ENCODE results near the gene PRSS8. TPM values are rescaled to one million over a fixed set of nuclear protein-coding genes. Genes with fewer than 3 reads are reported as not detected.

The PRSS8 gene
- total RNA-seq, 1 experiment from 2014 or later: 32.6 TPM

- CTCF ChIA-PET: interaction anchor here (0.7 to 0.8 kb wide), 2 partner anchors 9 to 55 kb away, joined by 3 to 5 read pairs; no protein-coding TSS in a partner anchor
- no peaks in the 10 kb centered on the region for H3K27me3 Mint-ChIP-seq (ENCODE audit: insufficient read depth, unreplicated experiment)
- peaks cover 22% of the 10 kb centered on the region for H3K36me3 Mint-ChIP-seq (ENCODE audit: insufficient read depth, unreplicated experiment)
- intact Hi-C loops (cut with micrococcal nuclease): no loop called here
- no peak for DNase-seq (ENCODE audit: unreplicated experiment)
- no peak overlapping the region for H3K27ac Mint-ChIP-seq (ENCODE audit: low read depth, unreplicated experiment)
- POLR2A ChIA-PET: interaction anchor here (1.0 kb wide), 1 partner anchor 12 kb away, joined by 5 read pairs; the partner anchor contains the start of genes ZNF646 and ZNF668
- H3K9me3 Mint-ChIP-seq (ENCODE audit: unreplicated experiment): no peaks in the 10 kb centered on the region
- TF ChIP-seq CTCF (IDR thresholded peaks at IDR 0.05; ENCODE audit: unreplicated experiment): no peak
- H3K4me1 Mint-ChIP-seq (ENCODE audit: insufficient read depth, unreplicated experiment): peaks cover 11% of the 10 kb centered on the region
- BruUV-seq (replicated peaks): no TSS peak
- H3K4me3 Mint-ChIP-seq (ENCODE audit: unreplicated experiment): no peak overlapping the region
Observed at GRCh38 chr16:31086629-31086906, 49.0 kb downstream of the PRSS8 start.

GRCh38 chr16:31085873-31086628 is 49.5 kb downstream of the PRSS8 start:
- CTCF ChIA-PET: interaction anchor here (0.5 to 2.5 kb wide), 6 partner anchors 9 to 303 kb away, joined by 3 to 13 read pairs (median 4); partner anchors contain the start of gene HSD3B7
- no peak for TF ChIP-seq CTCF (IDR thresholded peaks at IDR 0.05; ENCODE audit: unreplicated experiment)
- POLR2A ChIA-PET: interaction anchor here (1.0 kb wide), 1 partner anchor 12 kb away, joined by 5 read pairs; the partner anchor contains the start of genes ZNF646 and ZNF668
- intact Hi-C loops (cut with micrococcal nuclease): no loop called here
- no peak for DNase-seq (ENCODE audit: unreplicated experiment)
- no peaks in the 10 kb centered on the region for H3K27me3 Mint-ChIP-seq (ENCODE audit: insufficient read depth, unreplicated experiment)
- no peaks in the 10 kb centered on the region for H3K9me3 Mint-ChIP-seq (ENCODE audit: unreplicated experiment)
- no peak overlapping the region for H3K4me3 Mint-ChIP-seq (ENCODE audit: unreplicated experiment)
- H3K36me3 Mint-ChIP-seq (ENCODE audit: insufficient read depth, unreplicated experiment): peaks cover 22% of the 10 kb centered on the region
- H3K27ac Mint-ChIP-seq (ENCODE audit: low read depth, unreplicated experiment): no peak overlapping the region
- H3K4me1 Mint-ChIP-seq (ENCODE audit: insufficient read depth, unreplicated experiment): peaks cover 11% of the 10 kb centered on the region
- BruUV-seq (replicated peaks): no TSS peak

- intact Hi-C loops (cut with micrococcal nuclease): no loop called here
- Mint-ChIP-seq H3K4me3 (ENCODE audit: unreplicated experiment) (no peak overlapping the region), H3K9me3 (ENCODE audit: unreplicated experiment) (no peaks in the 10 kb centered on the region), H3K27me3 (ENCODE audit: insufficient read depth, unreplicated experiment) (no peaks in the 10 kb centered on the region), H3K4me1 (ENCODE audit: insufficient read depth, unreplicated experiment) (peaks cover 6% of the 10 kb centered on the region), H3K27ac (ENCODE audit: low read depth, unreplicated experiment) (no peak overlapping the region), H3K36me3 (ENCODE audit: insufficient read depth, unreplicated experiment) (peaks cover 18% of the 10 kb centered on the region)
- CTCF ChIA-PET: interaction anchor here (0.5 to 2.5 kb wide), 5 partner anchors 9 to 303 kb away, joined by 3 to 13 read pairs (median 3); partner anchors contain the start of gene HSD3B7
- no TSS peak for BruUV-seq (replicated peaks)
- DNase-seq (ENCODE audit: unreplicated experiment): no peak
- POLR2A ChIA-PET: interaction anchor here (1.0 kb wide), 1 partner anchor 11 kb away, joined by 5 read pairs; the partner anchor contains the start of genes ZNF646 and ZNF668
- TF ChIP-seq CTCF (IDR thresholded peaks at IDR 0.05; ENCODE audit: unreplicated experiment): no peak
Observed at GRCh38 chr16:31085411-31085810, 50.1 kb downstream of the PRSS8 start.

GRCh38 chr16:31084584-31085302 is 50.8 kb downstream of the PRSS8 start:
- intact Hi-C loops (cut with micrococcal nuclease): no loop called here
- CTCF ChIA-PET: interaction anchor here (1.0 to 2.5 kb wide), 3 partner anchors 9 to 100 kb away, joined by 3 to 13 read pairs (median 3); partner anchors contain the start of gene HSD3B7
- Mint-ChIP-seq H3K36me3 (ENCODE audit: insufficient read depth, unreplicated experiment) (peaks cover 13% of the 10 kb centered on the region), H3K9me3 (ENCODE audit: unreplicated experiment) (no peaks in the 10 kb centered on the region), H3K4me3 (ENCODE audit: unreplicated experiment) (no peak overlapping the region), H3K27ac (ENCODE audit: low read depth, unreplicated experiment) (no peak overlapping the region), H3K4me1 (ENCODE audit: insufficient read depth, unreplicated experiment) (peaks cover 6% of the 10 kb centered on the region), H3K27me3 (ENCODE audit: insufficient read depth, unreplicated experiment) (no peaks in the 10 kb centered on the region)
- no peak for DNase-seq (ENCODE audit: unreplicated experiment)
- POLR2A ChIA-PET: interaction anchor here (2.0 kb wide), 1 partner anchor 11 kb away, joined by 6 read pairs; the partner anchor contains the start of genes ZNF646 and ZNF668
- no TSS peak for BruUV-seq (replicated peaks)
- TF ChIP-seq CTCF (IDR thresholded peaks at IDR 0.05; ENCODE audit: unreplicated experiment): no peak
